HCT116 (cell line): Measurements from ENCODE around the gene WDR4. TPM values are rescaled to one million over a fixed set of nuclear protein-coding genes. Genes with fewer than 3 reads are reported as not detected.

Source experiments
- ATAC-seq: fragments of 200-7000 bp; cut with Tn5 transposase; 2 replicates; pipeline ENCODE4 v1.9.1; 2020; ENCODE audit warnings: mild to moderate bottlenecking, moderate library complexity
- BruUV-seq: library from RNA; stranded (reverse); fragments of 400-500 nt; replicated peaks from 2 replicates; lab custom pipeline; 2021; lab: Mats Ljungman, UMichigan
- CTCF ChIA-PET: fragments of 300-600 bp; sonication (Branson Sonifier 250); formaldehyde crosslinking; loops from one replicate; lab custom pipeline; 2021; ENCODE audit warnings: antibody characterized with exemption; lab: Charles Lee
- POLR2A ChIA-PET: fragments of 300-600, 350-600 bp; sonication (Branson Sonifier 250); formaldehyde crosslinking; loops from one replicate; lab custom pipeline; 2021; ENCODE audit warnings: antibody characterized with exemption; lab: Charles Lee
- RAD21 ChIA-PET, 2 experiments: fragments of 300-600 bp; sonication (Branson Sonifier 250); formaldehyde crosslinking; loops; one replicate each; lab custom pipeline; 2023; ENCODE audit warnings: low total read pairs in 2 of 2; ENCODE audit not compliant: uncharacterized antibody in 2 of 2, unreplicated experiment in 2 of 2, low non-redundant PET in 1 of 2; lab: Charles Lee
- DNase-seq: peaks from one replicate; pipeline ENCODE4 v3.0.0-alpha.2; 2010; ENCODE audit warnings: low read depth, low spot score
- H2AFZ ChIP-seq: fragments of 200-600 bp; shearing (Covaris generic), sonication (generic); 2 replicates; pipeline ENCODE4 v1.6.1; 2017; ENCODE audit warnings: low read depth, mixed run types, mixed read lengths, antibody characterized with exemption, low read length; ENCODE audit not compliant: poor library complexity, severe bottlenecking
- H3K27ac ChIP-seq: 2 replicates; pipeline ENCODE4 v1.5.1; 2012; ENCODE audit warnings: low read depth, low read length
- H3K27me3 ChIP-seq: fragments of 200-600 bp; sonication (generic); 2 replicates; pipeline ENCODE4 v1.6.1; 2016; ENCODE audit warnings: mixed run types, low read length, mixed read lengths; ENCODE audit not compliant: insufficient read depth
- H3K36me3 ChIP-seq, 2 experiments: fragments of 200-500 bp in 1 of 2; fragments of 200-600 bp in 1 of 2; sonication (Bioruptor generic) in 1 of 2; sonication (generic) in 1 of 2; 2 replicates each; pipeline versions ENCODE4 v1.5.1 to v1.6.1; 2014 to 2016; ENCODE audit warnings: low read length in 2 of 2, inconsistent platforms in 1 of 2, mixed read lengths in 1 of 2, mixed run types in 1 of 2; ENCODE audit not compliant: insufficient read depth in 2 of 2, control insufficient read depth in 1 of 2
- H3K4me1 ChIP-seq, 2 experiments: fragments of 200-600 bp in 1 of 2; sonication (generic) in 1 of 2; 2 replicates each; pipeline versions ENCODE4 v1.5.1 to v1.6.1; 2012 to 2017; ENCODE audit warnings: low read length in 2 of 2, inconsistent platforms in 1 of 2, mild to moderate bottlenecking in 1 of 2, mixed read lengths in 1 of 2, mixed run types in 1 of 2, moderate library complexity in 1 of 2; ENCODE audit not compliant: insufficient read depth in 2 of 2, control insufficient read depth in 1 of 2
- H3K4me2 ChIP-seq: fragments of 200-600 bp; sonication (generic); 2 replicates; pipeline ENCODE4 v1.6.1; 2017; ENCODE audit warnings: mixed run types, low read length, mixed read lengths
- H3K4me3 ChIP-seq, 2 experiments: fragments of 200-600 bp in 1 of 2; sonication (generic) in 1 of 2; replicated peaks in 1 of 2; 2 replicates each; pipeline ENCODE4 v1.5.1; 2011 to 2016; ENCODE audit warnings: low read length in 2 of 2, control low read depth in 1 of 2, low read depth in 1 of 2, mild to moderate bottlenecking in 1 of 2, mixed read lengths in 1 of 2, mixed run types in 1 of 2
- H3K79me2 ChIP-seq: fragments of 200-600 bp; sonication (generic); 2 replicates; pipeline ENCODE4 v1.6.1; 2017; ENCODE audit warnings: mild to moderate bottlenecking, mixed run types, low read length, moderate library complexity, mixed read lengths; ENCODE audit not compliant: insufficient read depth
- H3K9ac ChIP-seq: fragments of 200-600 bp; sonication (generic); 2 replicates; pipeline ENCODE4 v1.6.1; 2016; ENCODE audit warnings: low read length, mixed read lengths
- H3K9me2 ChIP-seq: fragments of 200-600 bp; sonication (generic), shearing (Covaris generic); 2 replicates; pipeline ENCODE4 v1.6.1; 2017; ENCODE audit warnings: mixed run types, mild to moderate bottlenecking, moderate library complexity; ENCODE audit not compliant: insufficient read depth
- H3K9me3 ChIP-seq, 2 experiments: fragments of 200-500 bp in 1 of 2; fragments of 200-600 bp in 1 of 2; sonication (Bioruptor generic) in 1 of 2; sonication (generic) in 1 of 2; 2 replicates each; pipeline ENCODE4 v1.6.1; 2014 to 2017; ENCODE audit warnings: low read length in 2 of 2, mixed read lengths in 2 of 2, inconsistent platforms in 1 of 2, low read depth in 1 of 2, mild to moderate bottlenecking in 1 of 2, mixed run types in 1 of 2, moderate library complexity in 1 of 2; ENCODE audit not compliant: control insufficient read depth in 1 of 2, insufficient read depth in 1 of 2
- H4K20me1 ChIP-seq: fragments of 200-600 bp; sonication (generic), shearing (Covaris generic); 2 replicates; pipeline ENCODE4 v1.6.1; 2017; ENCODE audit warnings: mixed run types, mild to moderate bottlenecking, moderate library complexity; ENCODE audit not compliant: insufficient read depth
- CEBPB ChIP-seq: IDR thresholded peaks from 2 replicates; pipeline ENCODE4 v1.6.1; 2012; ENCODE audit warnings: low read depth
- EGR1 ChIP-seq: IDR thresholded peaks from 2 replicates; pipeline ENCODE4 v1.6.1; 2012; ENCODE audit warnings: low read depth
- EZH2phosphoT487 ChIP-seq: fragments of 200-600 bp; IDR thresholded peaks from 2 replicates; pipeline ENCODE4 v1.6.1; 2018; ENCODE audit warnings: antibody characterized with exemption, borderline replicate concordance
- RAD21 ChIP-seq: IDR thresholded peaks from 2 replicates; pipeline ENCODE4 v1.6.1; 2012; ENCODE audit warnings: low read depth, mild to moderate bottlenecking
- REST ChIP-seq: IDR thresholded peaks from 2 replicates; pipeline ENCODE4 v1.6.1; 2012; ENCODE audit warnings: low read depth
- SP1 ChIP-seq: IDR thresholded peaks from 2 replicates; pipeline ENCODE4 v1.6.1; 2012; ENCODE audit warnings: low read depth
- TCF7L2 ChIP-seq: IDR thresholded peaks from 2 replicates; pipeline ENCODE4 v1.7.0; 2011; ENCODE audit warnings: borderline replicate concordance, inconsistent platforms; ENCODE audit not compliant: insufficient read depth, insufficient read length; ENCODE audit errors: extremely low read depth
- ZNF274 ChIP-seq: fragments of 200-500 bp; sonication (Bioruptor generic); IDR thresholded peaks from 2 replicates; pipeline ENCODE4 v1.6.1; 2014; ENCODE audit warnings: mild to moderate bottlenecking, low read depth, low read length, inconsistent platforms
- intact Hi-C: fragments of 100-400 bp; cut with micrococcal nuclease; formaldehyde crosslinking; loops from 2 replicates; pipeline ENCODE4 v1.10.0; 2022
- total RNA-seq: library from RNA; stranded (reverse); gene quantifications from one replicate; pipeline ENCODE4 v1.2.1, GENCODE V29; 2021; ENCODE audit not compliant: unreplicated experiment
- TF ChIP-seq, protein P1 (sequence below): IDR thresholded peaks from 2 replicates; pipeline ENCODE4 v1.6.1; 2012

WDR4 gene
- total RNA-seq, 1 experiment from 2014 or later: 34.8 TPM

DNA sequence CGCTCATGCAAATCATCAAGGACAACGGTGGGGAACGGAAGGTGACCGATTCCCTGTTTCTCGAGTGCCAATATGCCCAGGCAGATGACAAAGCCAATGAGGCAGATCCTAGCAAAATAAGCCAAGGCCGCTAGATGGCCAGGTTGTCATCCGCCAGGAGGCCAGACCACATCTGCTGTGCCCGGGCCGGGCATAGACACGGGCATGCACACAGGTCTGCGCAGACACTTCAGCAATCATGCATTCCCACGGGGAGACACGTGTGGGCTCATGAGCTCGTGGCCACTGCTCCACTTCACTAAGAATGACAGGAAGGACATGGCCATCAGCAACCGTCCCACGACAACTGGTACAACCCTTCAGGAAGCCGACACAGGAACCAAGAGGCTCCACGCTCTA, 23.4 kb downstream of the WDR4 start (continued):
- TF ChIP-seq REST (no peak), CEBPB (no peak)

GRCh38 chr21:42855171-42855936, 24.0 kb downstream of the WDR4 start:
- no TSS peak for BruUV-seq
- H3K27me3 ChIP-seq: no peaks in the 10 kb centered on the region
- H2AFZ ChIP-seq: no peak overlapping the region
- peaks cover 3% of the 10 kb centered on the region; the same call in 1 of the 2 replicates for H4K20me1 ChIP-seq
- ChIA-PET CTCF (no interaction called here), RAD21 (no interaction called here), POLR2A (no interaction called here)
- DNase-seq: no peak
- no peak overlapping the region for H3K9ac ChIP-seq
- TF ChIP-seq CEBPB (no peak), EGR1 (no peak), TCF7L2 (no peak), EZH2phosphoT487 (no peak), REST (no peak), SP1 (no peak), ZNF274 (no peak), RAD21 (no peak)
- TF ChIP-seq, protein P1, sequence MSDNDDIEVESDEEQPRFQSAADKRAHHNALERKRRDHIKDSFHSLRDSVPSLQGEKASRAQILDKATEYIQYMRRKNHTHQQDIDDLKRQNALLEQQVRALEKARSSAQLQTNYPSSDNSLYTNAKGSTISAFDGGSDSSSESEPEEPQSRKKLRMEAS: no peak
- H3K9me2 ChIP-seq: no peaks in the 10 kb centered on the region
- no peak for ATAC-seq
- H3K4me3 ChIP-seq: no peak overlapping the region
- peaks cover 45 to 66% of the 10 kb centered on the region in 2 experiments for H3K36me3 ChIP-seq
- no peaks in the 10 kb centered on the region for H3K4me1 ChIP-seq
- intact Hi-C loops: no loop called here
- no peaks in the 10 kb centered on the region for H3K9me3 ChIP-seq
- peaks cover 97% of the 10 kb centered on the region for H3K79me2 ChIP-seq
- no peak overlapping the region for H3K27ac ChIP-seq
- no peak overlapping the region for H3K4me2 ChIP-seq
